Limb (tissue), 2 donors: Measurements from ENCODE around the gene SOX11.

Experiments used
- DNase-seq, 2 donors: peaks; one replicate each; pipeline ENCODE4 v3.0.0-alpha.2; 2016; ENCODE audit errors: extremely low spot score in 2 of 2

Gene SOX11

DNA sequence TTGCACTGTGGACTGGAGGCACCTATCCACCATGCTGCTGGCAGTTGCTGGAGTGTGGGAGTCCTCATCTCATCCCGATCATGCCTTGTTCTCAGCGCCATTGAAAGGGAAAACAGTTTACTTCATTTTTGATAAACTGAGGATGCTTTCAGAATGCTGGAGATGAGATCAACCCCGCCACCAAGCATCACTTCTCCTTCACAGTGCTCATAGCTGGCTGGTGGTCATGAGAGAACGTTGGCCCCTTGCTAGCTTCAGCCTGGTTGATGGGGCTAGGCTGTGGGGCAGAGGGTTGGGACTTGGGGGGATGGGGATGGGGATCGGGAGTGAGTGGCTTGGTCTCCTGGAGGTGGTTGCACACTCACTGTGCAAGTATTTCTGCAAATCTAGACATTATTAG lies 30.1 kb downstream of the SOX11 start:
- DNase-seq = no peak

- DNase-seq = no peak
These were observed 31.9 kb downstream of the SOX11 start for GRCh38 chr2:5723791-5724735.

DNA sequence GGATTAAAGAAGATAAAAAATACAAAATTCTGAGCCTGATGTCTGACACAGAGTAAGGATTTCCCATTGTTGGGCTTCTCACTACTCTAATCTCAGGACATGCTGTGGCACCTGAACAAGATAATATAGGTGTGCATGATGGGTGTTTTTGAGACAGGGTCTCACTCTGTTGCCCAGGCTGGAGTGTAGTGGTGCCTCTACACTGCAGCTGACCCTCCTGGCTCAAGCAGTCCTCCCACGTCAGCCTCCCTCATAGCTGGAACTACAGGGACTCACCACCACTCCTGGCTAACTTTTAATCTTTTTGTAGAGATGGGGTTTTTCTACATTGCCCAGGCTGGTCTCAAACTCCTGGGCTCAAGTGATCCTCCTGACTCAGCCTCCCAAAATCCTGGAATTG lies 32.9 kb downstream of the SOX11 start:
- DNase-seq = no peak

DNA sequence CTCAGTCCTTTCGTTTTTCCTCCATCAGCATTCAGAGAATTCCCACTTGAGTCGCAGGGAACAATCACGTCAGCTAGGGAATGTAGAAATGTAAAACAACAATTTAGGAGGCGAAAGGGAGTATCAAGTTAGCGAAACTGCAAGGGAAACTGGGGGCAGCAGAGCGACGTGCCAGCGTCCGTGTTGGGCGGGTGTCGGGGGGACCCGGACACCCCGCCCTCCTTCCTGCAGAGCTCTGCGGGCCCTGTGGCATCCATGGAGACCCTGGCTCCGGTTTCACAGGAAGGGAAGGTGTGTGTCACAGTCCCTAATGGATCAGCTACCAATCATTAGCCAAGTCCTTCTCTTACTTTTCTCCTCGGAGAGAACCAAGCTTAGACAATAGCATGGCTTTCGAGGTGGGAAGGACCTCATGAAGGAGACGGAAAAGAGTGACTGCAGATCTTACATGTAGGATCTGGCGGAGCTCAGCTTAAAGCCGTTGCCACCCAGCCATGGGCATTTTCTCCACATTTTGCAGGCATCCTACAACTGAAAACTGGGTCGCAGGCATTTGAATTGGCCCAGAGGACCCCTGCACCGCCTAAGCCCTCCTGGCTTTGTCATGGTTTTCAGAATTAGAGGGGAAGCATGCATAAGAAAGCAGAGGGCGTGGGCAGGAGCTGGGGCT lies 33.7 kb downstream of the SOX11 start:
- peak; percentile 54 to 71 for DNase-seq

GRCh38 chr2:5727235-5727634 lies 35.1 kb downstream of the SOX11 start:
- DNase-seq = no peak

GRCh38 chr2:5729416-5729815 lies 37.2 kb downstream of the SOX11 start:
- DNase-seq = no peak

DNA sequence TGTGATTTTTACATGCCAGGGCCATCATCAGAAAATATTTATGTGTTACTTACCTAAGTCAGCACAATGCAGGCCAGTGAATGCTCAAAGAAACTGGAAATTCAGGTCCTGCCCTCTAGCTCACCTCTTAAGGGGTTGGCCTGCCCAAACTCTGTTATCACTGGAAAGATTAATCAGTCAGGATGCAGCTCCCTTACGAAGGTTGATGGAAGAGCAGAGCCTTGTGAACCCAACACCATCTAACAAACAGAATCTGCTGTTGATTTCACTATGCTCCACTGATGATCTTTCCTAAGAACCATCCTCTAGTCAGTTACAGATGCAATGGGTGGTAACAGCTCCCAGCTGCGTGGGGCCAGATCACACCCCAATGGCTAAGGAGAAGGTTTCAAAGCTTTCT lies 38.2 kb downstream of the SOX11 start:
- DNase-seq = no peak

DNA sequence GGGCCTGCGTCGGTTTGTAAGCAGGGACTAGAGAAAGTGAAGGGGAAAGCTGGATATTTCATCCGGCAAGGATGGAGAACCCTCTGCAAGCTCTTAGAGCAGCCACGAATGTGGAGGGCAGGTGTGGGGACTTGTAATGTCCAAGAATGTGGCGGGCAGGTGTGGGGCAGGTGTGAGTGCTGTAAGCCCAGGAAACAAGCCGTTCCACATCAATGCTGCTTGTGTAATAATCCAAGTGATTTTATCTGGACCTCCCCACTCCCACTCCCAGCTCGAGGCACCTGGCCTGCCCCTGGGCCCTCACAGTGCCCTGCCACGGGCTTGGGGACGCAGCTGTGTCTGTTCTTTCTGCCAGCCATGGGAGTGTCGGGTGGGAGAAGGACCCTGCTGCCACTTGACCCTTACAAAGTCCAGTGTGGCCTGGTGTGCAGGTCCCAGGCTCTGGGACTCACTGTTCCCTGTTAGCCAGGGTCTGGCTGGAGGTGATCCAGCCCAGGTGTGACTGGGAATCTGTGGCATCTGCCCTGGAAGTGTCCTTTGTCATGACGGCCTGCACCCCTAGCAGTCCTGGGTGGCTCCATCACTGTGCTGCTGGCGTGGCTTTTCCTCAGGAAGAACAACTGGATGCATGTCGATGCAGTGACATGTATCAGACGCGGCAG lies 42.8 kb downstream of the SOX11 start:
- DNase-seq = no peak

- DNase-seq = no peak
These were observed 43.3 kb downstream of the SOX11 start for GRCh38 chr2:5735521-5735861.

DNA sequence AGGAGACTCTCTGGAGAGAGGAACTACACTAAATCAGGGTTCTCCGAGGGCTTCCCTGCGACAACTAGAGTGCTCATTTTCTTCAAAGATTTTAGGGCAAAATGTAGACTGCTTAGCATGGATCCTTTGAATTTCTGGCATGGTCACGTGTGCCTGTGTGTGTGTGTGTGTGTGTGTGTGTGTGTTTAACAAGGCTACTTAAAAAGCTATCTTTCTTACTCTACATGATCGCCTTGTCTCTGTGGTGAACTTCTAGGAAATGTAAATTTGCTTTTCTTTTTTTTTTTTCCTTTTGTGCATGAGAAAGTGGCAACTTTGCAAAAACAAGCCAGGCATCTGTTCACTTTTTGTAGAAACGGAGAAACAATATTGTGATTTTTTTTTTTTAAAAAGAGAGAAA lies 43.9 kb downstream of the SOX11 start:
- DNase-seq = no peak

GRCh38 chr2:5736886-5737285 lies 44.7 kb downstream of the SOX11 start:
- no peak for DNase-seq

DNA sequence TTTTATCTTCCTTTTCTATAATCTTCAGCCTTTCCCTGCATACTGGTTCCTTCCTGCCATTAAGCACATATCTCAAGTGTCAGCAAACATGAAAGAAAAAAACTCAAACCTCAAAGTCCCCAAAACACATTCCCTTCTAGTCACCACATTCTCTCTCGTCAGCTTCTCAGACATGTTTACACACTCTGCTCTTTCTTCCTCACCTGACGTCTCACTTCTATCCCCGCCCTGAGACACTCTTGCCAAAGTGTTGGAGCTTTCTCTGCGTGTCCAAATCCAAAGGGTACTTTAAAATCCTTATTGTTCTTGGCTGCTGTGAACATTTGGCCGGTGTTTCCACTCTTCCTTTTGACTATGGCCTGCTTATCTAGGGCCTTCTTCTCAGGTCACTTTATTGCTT lies 47.9 kb downstream of the SOX11 start:
- no peak for DNase-seq

DNA sequence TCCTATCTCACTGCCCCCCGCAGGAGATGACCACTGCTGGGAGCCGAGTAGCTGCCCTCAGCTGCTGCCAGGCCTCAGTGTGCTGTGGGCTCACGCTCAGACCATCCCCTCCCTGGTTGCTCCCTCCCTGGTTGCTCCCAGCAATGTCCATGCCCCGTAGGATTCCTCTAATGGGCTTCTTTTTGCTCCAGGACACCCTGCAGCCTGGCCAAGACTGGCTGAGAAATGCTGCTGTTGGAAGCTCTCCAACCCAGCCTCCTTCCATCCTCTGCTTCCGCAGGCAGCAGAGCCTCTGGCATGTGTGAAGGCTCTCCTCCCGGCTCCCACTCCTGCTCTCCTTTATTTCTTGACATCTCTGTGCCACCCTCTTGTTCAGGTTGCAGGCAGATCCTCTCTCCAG lies 48.6 kb downstream of the SOX11 start:
- peak in 1 of 2 donors; percentile 49 for DNase-seq

DNA sequence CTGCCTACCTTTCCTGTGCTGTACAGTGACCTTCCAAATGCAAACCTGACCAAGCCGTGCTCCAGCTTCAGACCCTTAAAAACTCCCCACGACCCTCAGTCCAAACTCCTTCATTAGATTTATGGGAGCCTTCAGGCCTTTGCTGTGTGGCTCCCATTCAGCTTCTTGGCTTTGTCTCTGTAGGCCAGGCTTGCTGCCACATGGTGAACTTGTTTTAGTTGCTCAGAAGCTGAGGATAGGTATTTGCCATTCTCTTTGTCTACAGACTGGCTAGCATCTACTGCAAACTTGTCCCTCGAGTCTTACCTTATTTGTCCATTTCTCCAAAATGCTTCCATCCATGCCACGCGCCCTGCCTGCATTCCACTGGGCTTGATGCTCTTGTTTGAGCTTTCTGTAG lies 49.1 kb downstream of the SOX11 start:
- DNase-seq = no peak

DNA sequence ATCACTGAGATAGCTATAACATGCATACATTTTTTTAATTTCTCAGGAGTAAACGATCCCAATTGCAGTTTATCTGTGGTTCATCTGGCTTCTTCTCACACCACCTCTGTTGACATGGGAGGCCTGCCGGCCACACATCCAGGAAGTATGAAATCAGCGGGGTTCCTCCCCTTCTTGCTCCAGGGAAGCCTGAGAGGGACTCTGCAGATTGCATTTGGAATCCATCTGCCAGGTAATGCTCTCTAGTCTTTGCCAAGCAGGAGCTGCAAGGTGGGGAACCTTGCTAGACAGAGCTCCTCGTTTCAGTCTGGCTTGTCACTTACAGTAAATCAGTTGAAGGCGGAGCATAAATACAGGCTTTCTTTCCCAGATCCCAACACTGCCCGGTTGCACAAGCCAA lies 49.9 kb downstream of the SOX11 start:
- no peak for DNase-seq

DNA sequence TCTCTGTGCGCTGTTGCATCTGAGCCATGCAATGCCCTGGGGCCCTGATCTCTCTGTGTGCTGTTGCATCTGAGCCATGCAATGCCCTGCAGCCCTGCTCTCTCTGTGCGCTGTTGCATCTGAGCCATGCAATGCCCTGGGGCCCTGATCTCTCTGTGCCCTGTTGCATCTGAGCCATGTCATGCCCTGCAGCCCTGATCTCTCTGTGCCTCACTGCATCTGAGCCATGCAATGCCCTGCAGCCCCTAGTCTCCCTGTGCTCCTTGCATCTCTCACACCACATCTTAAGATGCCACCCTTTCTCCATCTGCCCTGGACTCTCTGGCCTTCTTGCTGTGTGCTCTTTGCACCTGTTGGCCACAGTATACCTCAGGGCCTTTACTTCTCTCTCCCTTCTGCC lies 56.2 kb downstream of the SOX11 start:
- no peak for DNase-seq

DNA sequence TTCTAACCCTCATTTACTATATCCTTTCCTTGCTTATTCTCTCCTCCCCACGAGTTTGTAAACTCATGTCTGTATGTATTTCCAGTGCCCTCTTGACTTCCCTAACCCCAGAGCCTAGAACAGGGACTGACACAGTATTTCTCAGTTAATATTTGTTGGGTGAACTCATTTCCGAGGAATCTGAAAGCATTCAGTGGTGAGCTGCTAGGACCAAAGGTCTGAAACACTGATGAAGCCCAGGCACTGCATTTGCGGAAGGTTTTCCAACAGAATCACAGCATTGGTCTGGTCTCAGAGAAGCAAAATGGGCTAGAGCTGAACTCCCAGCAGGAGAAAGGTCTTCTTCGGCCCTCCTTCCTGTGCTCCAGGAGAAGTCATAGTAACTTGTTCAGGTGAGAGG lies 56.8 kb downstream of the SOX11 start:
- DNase-seq = no peak

- peak in 1 of 2 donors; percentile 48 for DNase-seq
These were observed 57.2 kb downstream of the SOX11 start for GRCh38 chr2:5749347-5749746.
